SK-N-SH (cell line): ENCODE measurements around the gene C11orf65. TPM values are rescaled to one million over a fixed set of nuclear protein-coding genes. Genes with fewer than 3 reads are reported as not detected.

Experiments used
- CTCF ChIA-PET: fragments of 300-600, 350-600 bp; formaldehyde crosslinking; extraction: SDS; loops from one replicate; lab custom pipeline; 2021; lab: Yijun Ruan, JAX
- POLR2A ChIA-PET: fragments of 350-600 bp; sonication (Branson Sonifier 250); formaldehyde crosslinking; extraction: SDS; loops from one replicate; lab custom pipeline; 2020; ENCODE audit warnings: antibody characterized with exemption, inconsistent platforms; lab: Yijun Ruan, JAX
- DNase-seq: peaks from one replicate; pipeline ENCODE4 v3.0.0; 2012
- H2AFZ ChIP-seq: fragments of 200-600 bp; sonication (generic); 2 replicates; pipeline ENCODE4 v1.8.1; 2016; ENCODE audit warnings: antibody characterized with exemption, mild to moderate bottlenecking, low read depth
- H3F3A ChIP-seq: fragments of 200-600 bp; sonication (generic); replicated peaks from 2 replicates; pipeline ENCODE3; 2016; ENCODE audit warnings: antibody characterized with exemption, mild to moderate bottlenecking; ENCODE audit not compliant: insufficient read depth
- H3K27ac ChIP-seq, 2 experiments: fragments of 200-500 bp in 1 of 2; fragments of 200-600 bp in 1 of 2; sonication (Bioruptor generic) in 1 of 2; sonication (generic), shearing (Covaris generic) in 1 of 2; 2 replicates each; pipeline versions ENCODE4 v1.5.1 to v1.6.1; 2014 to 2016; ENCODE audit warnings: low read depth in 2 of 2, inconsistent platforms in 1 of 2, low read length in 1 of 2, mild to moderate bottlenecking in 1 of 2, mixed read lengths in 1 of 2
- H3K27me3 ChIP-seq: fragments of 200-600 bp; sonication (generic), shearing (Covaris generic); 2 replicates; pipeline ENCODE4 v1.6.1; 2016; ENCODE audit warnings: mixed run types; ENCODE audit not compliant: insufficient read depth
- H3K36me3 ChIP-seq, 2 experiments: fragments of 200-500 bp in 1 of 2; fragments of 200-600 bp in 1 of 2; sonication (Bioruptor generic) in 1 of 2; sonication (generic) in 1 of 2; replicated peaks in 1 of 2; 2 replicates each; pipeline versions ENCODE3 to v1.5.1; 2014 to 2016; ENCODE audit warnings: low read length in 1 of 2, mild to moderate bottlenecking in 1 of 2; ENCODE audit not compliant: insufficient read depth in 2 of 2, control insufficient read depth in 1 of 2
- H3K4me1 ChIP-seq, 2 experiments: fragments of 200-500 bp in 1 of 2; fragments of 200-600 bp in 1 of 2; sonication (Bioruptor generic) in 1 of 2; sonication (generic), shearing (Covaris generic) in 1 of 2; 2 replicates each; pipeline versions ENCODE4 v1.5.1 to v1.6.1; 2014 to 2016; ENCODE audit warnings: low read depth in 1 of 2, low read length in 1 of 2, mixed run types in 1 of 2; ENCODE audit not compliant: insufficient read depth in 2 of 2, control insufficient read depth in 1 of 2
- H3K4me2 ChIP-seq: fragments of 200-600 bp; sonication (generic), shearing (Covaris generic); 2 replicates; pipeline ENCODE4 v1.6.1; 2017; ENCODE audit warnings: mixed run types
- H3K4me3 ChIP-seq, 2 experiments: fragments of 200-500 bp in 1 of 2; fragments of 200-600 bp in 1 of 2; sonication (Bioruptor generic) in 1 of 2; sonication (generic), shearing (Covaris generic) in 1 of 2; 2 replicates each; pipeline versions ENCODE4 v1.5.1 to v1.8.1; 2014 to 2016; ENCODE audit warnings: low read depth in 2 of 2, inconsistent platforms in 1 of 2, low read length in 1 of 2, mild to moderate bottlenecking in 1 of 2, mixed read lengths in 1 of 2, moderate library complexity in 1 of 2
- H3K79me2 ChIP-seq: fragments of 200-600 bp; sonication (generic); 2 replicates; pipeline ENCODE4 v1.8.1; 2017; ENCODE audit warnings: mild to moderate bottlenecking; ENCODE audit not compliant: insufficient read depth
- H3K9ac ChIP-seq: fragments of 200-600 bp; sonication (generic); 2 replicates; pipeline ENCODE4 v1.6.1; 2017; ENCODE audit warnings: mixed run types
- H3K9me2 ChIP-seq: fragments of 200-600 bp; sonication (generic); 2 replicates; pipeline ENCODE4 v1.6.1; 2017; ENCODE audit warnings: mixed run types
- H3K9me3 ChIP-seq: fragments of 200-600 bp; sonication (generic); 2 replicates; pipeline ENCODE4 v1.6.1; 2017; ENCODE audit warnings: mixed run types, mild to moderate bottlenecking, moderate library complexity
- H4K20me1 ChIP-seq: fragments of 200-600 bp; sonication (generic); 2 replicates; pipeline ENCODE4 v1.6.1; 2017; ENCODE audit warnings: mild to moderate bottlenecking, mixed run types; ENCODE audit not compliant: insufficient read depth
- FOXJ3 ChIP-seq: sonication (generic); formaldehyde crosslinking; IDR thresholded peaks from 2 replicates; pipeline ENCODE4 v1.5.1; 2020; ENCODE audit warnings: mild to moderate bottlenecking, missing genetic modification reagents
- FOXM1 ChIP-seq: IDR thresholded peaks from 2 replicates; pipeline ENCODE4 v1.4.0; 2012; ENCODE audit warnings: low read depth, mild to moderate bottlenecking
- IRF3 ChIP-seq: fragments of 150-350 bp; IDR thresholded peaks from 2 replicates; pipeline ENCODE4 v1.6.1; 2016; ENCODE audit warnings: mild to moderate bottlenecking, low read depth, low read length
- MAX ChIP-seq: IDR thresholded peaks from 2 replicates; pipeline ENCODE4 v1.4.0; 2012; ENCODE audit warnings: low read depth
- MXI1 ChIP-seq: IDR thresholded peaks from 2 replicates; pipeline ENCODE4 v1.6.1; 2012; ENCODE audit warnings: mild to moderate bottlenecking, low read depth, low read length, improper control_type of control experiment
- PBX3 ChIP-seq: IDR thresholded peaks from 2 replicates; pipeline ENCODE4; 2012
- POLR2AphosphoS5 ChIP-seq: IDR thresholded peaks from 2 replicates; pipeline ENCODE4 v1.6.1; 2012; ENCODE audit warnings: low read depth, low read length
- RXRA ChIP-seq: IDR thresholded peaks from 2 replicates; pipeline ENCODE4 v1.4.0; 2012; ENCODE audit warnings: low read depth, mild to moderate bottlenecking, borderline replicate concordance
- TEAD4 ChIP-seq: IDR thresholded peaks from 2 replicates; pipeline ENCODE4 v1.4.0; 2012; ENCODE audit warnings: mild to moderate bottlenecking, borderline replicate concordance; ENCODE audit not compliant: insufficient read depth
- USF2 ChIP-seq: fragments of 150-350 bp; IDR thresholded peaks from 2 replicates; pipeline ENCODE4 v1.6.1; 2017; ENCODE audit warnings: antibody characterized with exemption, low read length, low read depth, borderline replicate concordance
- YY1 ChIP-seq: IDR thresholded peaks from 2 replicates; pipeline ENCODE4 v1.4.0; 2012; ENCODE audit warnings: low read depth, mild to moderate bottlenecking
- ZBTB33 ChIP-seq: IDR thresholded peaks from 2 replicates; pipeline ENCODE4 v1.4.0; 2012; ENCODE audit warnings: low read depth, borderline replicate concordance
- WGBS: methylation state at CpG from one replicate; pipeline ENCODE4 v1.1.6; 2017; ENCODE audit warnings: low lambda C conversion rate; 5-methylcytosine and 5-hydroxymethylcytosine counted together
- polyA plus RNA-seq, 3 experiments: library from polyadenylated mRNA; depleted of rRNA; stranded (reverse); fragments of >200 nt; gene quantifications; 2 replicates each; pipeline ENCODE4 v1.2.3, GENCODE V29; 2012

The C11orf65 gene
- polyA plus RNA-seq, 1 of the 3 experiments (the other 2 are of a cell fraction): 0.07 TPM

- no peaks in the 10 kb centered on the region for H3K27me3 ChIP-seq
- H3K4me3 ChIP-seq: no peak overlapping the region
- 92% methylated on average over 1 of the region's 1 CpG for WGBS
- POLR2A ChIA-PET: no interaction called here
- no peak overlapping the region for H2AFZ ChIP-seq
- H3K27ac ChIP-seq: no peak overlapping the region
- CTCF ChIA-PET: no interaction called here
- no peak overlapping the region for H3K9ac ChIP-seq
- H3K9me3 ChIP-seq: no peaks in the 10 kb centered on the region
- H3K4me1 ChIP-seq: no peaks in the 10 kb centered on the region; a peak in 1 of 4 replicates
- no peaks in the 10 kb centered on the region for H3K79me2 ChIP-seq
- peaks cover 13 to 14% of the 10 kb centered on the region in 2 experiments for H3K36me3 ChIP-seq
- no peaks in the 10 kb centered on the region for H4K20me1 ChIP-seq
- DNase-seq: no peak
- H3F3A ChIP-seq: no peaks in the 10 kb centered on the region
- no peaks in the 10 kb centered on the region for H3K9me2 ChIP-seq
- H3K4me2 ChIP-seq: no peak overlapping the region
- no peak for TF ChIP-seq TEAD4
- no peak for TF ChIP-seq FOXM1
- no peak for TF ChIP-seq MAX
These were observed 99.2 kb downstream of the C11orf65 start for GRCh38 chr11:108368134-108368533.

- Histone ChIP-seq H3K36me3 (peaks cover 9 to 14% of the 10 kb centered on the region in 2 experiments), H2AFZ (no peak overlapping the region), H3K27ac (no peak overlapping the region), H3K4me3 (no peak overlapping the region), H4K20me1 (no peaks in the 10 kb centered on the region), H3K79me2 (no peaks in the 10 kb centered on the region), H3K9ac (no peak overlapping the region), H3K27me3 (no peaks in the 10 kb centered on the region), H3K9me2 (no peaks in the 10 kb centered on the region), H3K9me3 (no peaks in the 10 kb centered on the region), H3F3A (no peaks in the 10 kb centered on the region), H3K4me1 (no peaks in the 10 kb centered on the region; a peak in 1 of 4 replicates), H3K4me2 (no peak overlapping the region)
- ChIA-PET POLR2A (no interaction called here), CTCF (no interaction called here)
- TF ChIP-seq PBX3 (0 out of 2 replicates have a peak, but pooled peaks have one; percentile 5), RXRA (no peak)
- DNase-seq: no peak
- WGBS: 95% methylated on average over 2 of the region's 2 CpGs
These were observed 103.2 kb downstream of the C11orf65 start for GRCh38 chr11:108364159-108364558.

GRCh38 chr11:108351468-108351867, 115.9 kb downstream of the C11orf65 start:
- Histone ChIP-seq H3K4me1 (no peaks in the 10 kb centered on the region), H3K36me3 (peaks cover 55 to 71% of the 10 kb centered on the region in 2 experiments), H3K27ac (no peak overlapping the region), H4K20me1 (no peaks in the 10 kb centered on the region), H3F3A (no peaks in the 10 kb centered on the region), H3K9me3 (no peaks in the 10 kb centered on the region), H3K79me2 (no peaks in the 10 kb centered on the region), H3K9me2 (no peaks in the 10 kb centered on the region), H2AFZ (no peak overlapping the region), H3K4me2 (no peak overlapping the region), H3K9ac (no peak overlapping the region), H3K4me3 (no peak overlapping the region), H3K27me3 (no peaks in the 10 kb centered on the region)
- no peak for DNase-seq
- ChIA-PET POLR2A (no interaction called here), CTCF (interaction anchor here (0.7 kb wide), 1 partner anchor 15 kb away, joined by 3 read pairs; no protein-coding TSS in a partner anchor)
- TF ChIP-seq FOXJ3 (CRISPR knock-in tag): no peak
- TF ChIP-seq PBX3: no peak
- TF ChIP-seq POLR2AphosphoS5: no peak
- no peak for TF ChIP-seq MXI1
- TF ChIP-seq ZBTB33: no peak
- no peak for TF ChIP-seq YY1
- no peak for TF ChIP-seq IRF3
- TF ChIP-seq USF2: no peak
